NCI-H446 treated with DMSO at 0.1 percent for 48 hours (cell line): ENCODE results near the gene TOB1.

Source experiments
- DNase-seq: peaks from one replicate; lab custom pipeline; 2025; lab: John Stamatoyannopoulos, UW

The TOB1 gene

DNA sequence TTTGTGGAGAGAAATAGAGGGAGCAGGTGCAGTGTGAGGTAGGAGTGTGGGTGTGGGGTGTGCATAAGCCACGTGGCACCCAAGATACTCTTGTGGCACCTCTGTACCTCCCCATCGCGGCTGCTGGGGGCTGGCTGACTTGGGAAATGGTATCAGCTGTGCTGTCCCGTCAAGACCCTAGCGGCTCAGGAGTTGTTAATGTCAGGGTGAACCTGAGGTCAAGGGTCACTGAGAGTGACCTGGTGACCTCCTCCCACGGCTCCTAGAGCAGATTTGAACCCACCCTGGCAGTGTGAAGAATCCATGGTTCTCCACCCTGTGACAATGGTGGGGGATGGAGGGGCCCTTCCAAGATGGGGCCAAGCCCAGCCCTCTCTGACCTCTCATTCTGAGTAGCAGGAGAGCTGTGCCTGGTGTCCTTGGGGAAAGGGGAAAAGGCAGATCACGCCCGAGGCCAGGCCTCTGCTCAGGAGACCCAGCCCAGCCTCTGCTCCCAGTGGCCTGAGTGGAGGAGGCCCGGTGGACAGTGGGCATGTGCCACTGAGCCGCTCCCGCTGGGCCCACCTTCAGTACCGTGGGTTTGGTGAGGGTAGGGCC, 33.8 kb downstream of the TOB1 start:
- no peak for DNase-seq

DNA sequence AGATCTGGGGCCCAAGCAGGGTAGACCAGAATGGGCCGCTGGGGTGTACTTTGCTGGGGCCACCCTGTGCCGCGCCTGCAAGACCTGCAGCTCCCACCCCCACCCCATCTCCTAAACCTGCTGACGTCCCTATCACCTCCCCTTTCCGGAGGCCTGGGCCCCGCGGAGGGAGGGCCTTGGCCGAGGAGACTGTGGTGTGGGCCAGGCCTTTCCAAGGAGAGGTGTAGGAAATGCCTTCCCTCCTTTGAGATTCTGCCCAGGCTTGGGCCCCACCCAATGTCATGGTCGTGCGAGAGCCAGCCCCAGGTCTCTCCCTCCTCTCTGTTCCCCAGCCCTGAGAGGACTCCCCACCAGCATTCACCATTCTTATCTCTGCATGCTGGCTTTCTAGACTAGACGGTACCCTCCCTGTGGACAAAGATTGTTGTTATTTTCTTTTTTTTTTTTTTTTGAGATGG, 34.7 kb downstream of the TOB1 start:
- no peak for DNase-seq

DNA sequence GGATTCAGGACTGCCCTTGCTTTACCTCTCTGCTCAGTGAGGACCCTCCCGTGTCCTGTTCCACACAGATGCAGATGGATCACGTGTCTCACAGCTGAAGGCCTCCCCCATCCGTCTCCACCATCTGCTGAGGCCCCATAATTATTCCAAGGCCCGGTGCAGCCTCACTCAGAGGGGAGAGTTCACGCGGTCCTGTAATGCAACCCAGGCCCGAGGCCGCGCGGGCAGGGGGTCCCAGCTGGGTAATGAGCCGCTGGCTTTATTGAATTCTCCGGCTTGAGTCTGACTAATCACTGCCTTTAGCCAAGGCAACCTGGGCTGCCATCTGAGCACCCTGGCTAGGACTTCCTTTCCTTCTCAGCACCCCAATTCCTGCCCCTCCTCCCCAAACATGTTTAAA, 35.2 kb downstream of the TOB1 start:
- no peak for DNase-seq

DNA sequence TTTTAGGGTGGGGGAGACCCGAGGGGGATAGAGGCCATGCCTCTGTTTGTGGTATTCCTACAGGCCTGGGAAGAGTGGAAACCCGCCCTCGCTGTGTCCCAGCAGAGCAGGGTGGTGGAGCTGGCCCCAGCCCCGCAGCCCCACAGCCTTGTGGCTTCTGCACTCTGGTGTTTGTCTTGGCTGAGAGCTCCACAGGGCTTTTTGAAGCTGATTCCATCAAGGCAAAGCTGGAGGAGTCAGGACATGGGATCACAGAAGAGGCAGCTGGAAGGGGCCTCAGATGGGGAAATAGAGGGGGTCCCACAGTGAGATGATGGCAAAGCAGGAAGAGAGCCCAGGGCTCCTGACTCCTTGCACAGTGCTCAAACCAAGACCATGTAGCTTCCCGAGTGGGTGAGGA, 35.8 kb downstream of the TOB1 start:
- DNase-seq: no peak

DNA sequence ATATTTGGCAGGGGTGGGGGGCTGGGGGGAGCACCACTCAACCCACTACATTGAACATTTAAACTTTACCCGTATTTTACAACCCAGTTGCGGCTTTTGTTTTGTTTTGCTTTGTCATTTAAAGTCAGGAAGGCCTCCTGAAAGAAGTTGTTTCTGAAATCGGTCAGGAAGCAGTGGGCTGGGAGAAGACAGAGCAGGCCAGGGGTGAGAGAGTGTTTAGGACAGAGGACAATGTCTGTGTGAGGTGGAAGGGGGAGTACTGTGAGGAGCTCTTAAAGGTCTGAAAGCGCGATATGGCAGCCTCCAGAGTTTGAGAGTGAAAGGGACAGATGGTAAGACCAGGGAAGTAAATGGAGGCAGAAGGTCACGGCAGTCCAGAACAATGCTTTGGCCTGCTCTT, 36.8 kb downstream of the TOB1 start:
- no peak for DNase-seq

DNA sequence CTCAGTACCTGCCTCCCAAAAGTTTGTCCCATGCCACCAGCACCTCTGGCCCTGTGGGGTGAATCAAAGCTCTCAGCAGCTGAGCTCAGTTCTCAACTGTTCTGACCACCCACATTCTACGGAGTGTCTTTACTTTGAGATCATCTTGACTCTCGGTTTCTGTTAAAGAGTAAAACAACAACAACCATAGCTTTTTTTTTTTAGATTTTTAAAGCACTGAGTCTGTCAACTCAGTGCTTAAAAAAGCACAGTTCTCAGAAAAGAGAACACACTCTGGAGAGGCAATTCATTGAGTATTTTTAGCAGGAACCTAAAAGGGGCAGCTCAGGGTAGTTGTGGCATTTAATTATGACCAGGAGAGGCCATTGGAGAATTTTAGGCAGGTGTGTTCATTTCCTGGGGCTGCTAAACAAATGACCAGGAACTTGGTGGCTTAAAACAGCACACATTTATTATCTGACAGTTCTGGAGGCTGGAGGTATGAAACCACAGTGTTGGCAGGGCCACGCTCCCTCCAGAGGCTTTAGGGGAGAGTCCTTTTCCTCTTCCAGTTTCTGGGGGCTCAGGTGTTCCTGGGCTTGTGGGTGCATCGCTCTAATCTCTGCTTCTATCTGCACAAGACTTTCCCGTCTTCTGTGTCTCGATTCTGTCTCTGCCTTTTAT, 37.5 kb downstream of the TOB1 start:
- DNase-seq: no peak

DNA sequence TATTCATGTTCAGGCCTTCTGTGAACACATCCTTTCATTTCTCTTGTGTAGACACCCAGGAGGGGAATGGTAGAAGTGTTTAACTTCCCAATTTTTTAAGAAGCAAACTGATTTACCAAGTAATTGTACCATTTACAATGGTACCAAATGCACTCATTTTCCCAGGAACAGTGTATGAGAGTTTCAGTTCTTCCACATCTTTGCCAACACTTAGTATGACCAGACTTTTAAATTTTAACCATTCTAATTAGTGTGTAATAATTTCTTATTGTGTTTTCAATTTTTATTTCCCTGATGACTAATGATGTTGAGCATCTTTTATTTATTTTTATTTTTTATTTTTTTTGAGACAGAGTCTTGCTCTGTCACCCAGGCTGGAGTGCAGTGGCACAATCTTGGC, 41.0 kb downstream of the TOB1 start:
- DNase-seq: no peak

DNA sequence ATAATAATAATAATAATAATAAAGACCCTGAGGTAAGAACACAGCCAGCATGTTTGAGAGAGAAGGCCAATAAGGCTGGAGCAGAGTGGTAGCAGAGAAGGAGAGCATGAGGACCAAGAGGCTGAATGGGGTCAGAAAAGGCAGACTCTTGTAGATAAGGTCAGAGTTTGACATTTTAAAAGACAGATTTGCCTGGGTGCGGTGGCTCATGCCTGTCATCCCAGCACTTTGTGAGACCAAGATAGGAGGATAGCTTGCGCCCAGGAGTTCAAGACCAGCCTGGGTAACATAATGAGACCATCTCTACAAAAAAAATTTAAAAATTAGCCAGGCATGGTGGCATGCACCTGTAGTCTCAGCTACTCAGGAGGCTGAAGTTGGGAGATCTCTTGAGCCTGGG, 41.7 kb downstream of the TOB1 start:
- no peak for DNase-seq

DNA sequence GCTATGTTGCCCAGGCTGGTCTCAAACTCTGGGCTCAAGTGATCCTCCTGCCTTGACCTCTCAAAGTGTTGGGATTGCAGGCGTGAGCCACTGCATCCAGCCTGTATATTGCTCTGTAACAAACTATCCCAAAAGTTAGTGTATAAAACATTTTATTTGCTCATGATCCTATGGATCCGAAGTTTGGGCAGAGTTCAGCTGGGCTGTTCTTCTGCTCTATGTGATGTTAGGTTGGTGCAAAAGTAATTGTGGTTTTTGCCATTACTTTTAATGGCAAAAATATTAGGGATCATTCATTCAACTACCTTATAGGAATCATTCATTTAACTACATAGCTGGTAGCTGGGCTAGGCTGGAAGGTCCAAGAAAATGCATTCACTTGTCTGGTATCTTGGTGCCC, 43.6 kb downstream of the TOB1 start:
- no peak for DNase-seq

DNA sequence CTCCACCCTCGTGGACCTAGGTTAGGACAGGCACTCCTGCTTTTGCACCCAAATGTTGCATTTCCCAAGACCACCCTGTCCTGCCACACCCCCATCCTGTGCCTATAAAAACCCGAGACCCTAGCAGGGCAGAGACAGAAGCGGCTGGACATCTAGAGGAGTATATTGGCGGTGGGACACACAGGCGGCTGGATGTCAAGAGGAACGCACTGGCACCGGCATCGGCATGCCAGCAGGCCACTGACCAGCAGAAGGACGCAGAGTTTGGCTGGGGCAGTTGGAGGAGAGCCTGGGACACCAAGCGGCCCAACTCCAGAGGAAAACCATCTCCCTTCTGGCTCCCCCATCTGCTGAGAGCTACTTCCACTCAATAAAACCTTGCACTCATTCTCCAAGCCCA, 45.5 kb downstream of the TOB1 start:
- DNase-seq: no peak

DNA sequence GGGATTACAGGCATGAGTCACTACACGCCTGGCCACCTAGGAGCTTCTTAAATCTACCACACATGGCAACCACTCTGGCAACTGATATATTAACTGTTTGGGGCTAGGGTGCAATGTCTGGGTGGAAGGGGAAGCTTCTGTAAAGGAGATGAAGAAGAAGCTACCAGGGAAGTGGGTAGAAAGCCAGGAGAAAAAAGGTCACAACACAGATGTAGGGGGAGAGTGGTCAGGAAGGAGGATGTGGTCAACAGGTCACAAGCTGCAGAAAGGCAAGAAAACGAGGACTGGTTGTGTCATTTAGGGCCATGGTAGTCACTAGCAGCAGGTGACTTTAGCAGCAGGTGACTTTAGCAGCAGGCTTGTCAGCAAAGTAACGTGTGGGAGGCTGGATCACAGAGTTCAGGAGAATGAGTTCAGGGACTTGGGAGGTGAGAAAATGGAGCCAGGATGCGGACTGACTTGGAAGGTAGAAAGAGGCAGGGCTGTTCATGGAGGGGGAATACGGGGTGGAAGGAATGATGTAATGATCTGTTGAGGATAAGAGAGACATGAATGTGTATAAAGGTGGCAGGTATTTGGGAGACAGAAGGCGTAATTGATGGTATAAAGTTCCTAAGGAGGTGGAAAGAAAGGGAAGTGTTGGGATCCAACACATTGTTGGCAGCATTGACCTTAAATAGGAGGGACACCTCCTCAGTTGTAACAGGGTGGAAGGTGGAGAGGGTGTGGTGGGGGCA, 47.1 kb downstream of the TOB1 start:
- no peak for DNase-seq

DNA sequence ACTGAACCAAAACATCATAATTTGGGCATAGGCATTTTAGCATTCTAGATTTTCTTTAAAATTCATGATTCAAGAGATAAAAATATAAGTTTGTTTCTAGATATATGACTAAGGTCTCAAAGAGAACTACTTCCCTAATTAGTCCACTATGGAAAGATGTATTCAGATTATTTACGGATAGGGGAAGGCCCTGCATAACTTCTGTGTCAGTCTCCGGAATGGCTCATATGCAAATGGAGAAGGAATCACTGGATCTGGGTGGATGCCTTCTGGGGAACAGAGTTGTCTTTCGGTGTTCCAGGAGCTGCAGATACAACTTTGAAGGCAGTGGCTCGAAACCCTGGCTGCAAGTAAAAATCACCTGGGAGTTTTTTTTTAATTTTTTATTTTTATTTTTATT, 47.9 kb downstream of the TOB1 start:
- DNase-seq: no peak

DNA sequence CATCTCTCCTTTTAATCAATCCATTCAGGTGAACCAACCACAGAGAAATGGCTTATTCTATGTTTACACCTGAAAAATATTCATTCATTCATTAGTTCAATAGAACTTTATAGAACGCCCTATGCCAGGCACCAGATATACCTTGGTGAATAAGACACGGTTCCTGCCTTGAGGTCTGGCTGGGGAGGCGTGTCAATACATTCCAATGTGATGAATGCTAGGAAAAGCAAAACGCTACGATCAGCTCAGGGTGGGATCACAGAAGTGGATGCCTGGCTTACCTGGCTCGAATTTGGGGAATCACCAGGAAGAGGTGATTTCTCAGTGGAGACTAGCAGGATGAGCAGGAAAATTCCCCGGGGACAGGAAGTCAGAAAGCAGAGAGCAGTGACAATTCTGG, 48.3 kb downstream of the TOB1 start:
- DNase-seq: no peak

DNA sequence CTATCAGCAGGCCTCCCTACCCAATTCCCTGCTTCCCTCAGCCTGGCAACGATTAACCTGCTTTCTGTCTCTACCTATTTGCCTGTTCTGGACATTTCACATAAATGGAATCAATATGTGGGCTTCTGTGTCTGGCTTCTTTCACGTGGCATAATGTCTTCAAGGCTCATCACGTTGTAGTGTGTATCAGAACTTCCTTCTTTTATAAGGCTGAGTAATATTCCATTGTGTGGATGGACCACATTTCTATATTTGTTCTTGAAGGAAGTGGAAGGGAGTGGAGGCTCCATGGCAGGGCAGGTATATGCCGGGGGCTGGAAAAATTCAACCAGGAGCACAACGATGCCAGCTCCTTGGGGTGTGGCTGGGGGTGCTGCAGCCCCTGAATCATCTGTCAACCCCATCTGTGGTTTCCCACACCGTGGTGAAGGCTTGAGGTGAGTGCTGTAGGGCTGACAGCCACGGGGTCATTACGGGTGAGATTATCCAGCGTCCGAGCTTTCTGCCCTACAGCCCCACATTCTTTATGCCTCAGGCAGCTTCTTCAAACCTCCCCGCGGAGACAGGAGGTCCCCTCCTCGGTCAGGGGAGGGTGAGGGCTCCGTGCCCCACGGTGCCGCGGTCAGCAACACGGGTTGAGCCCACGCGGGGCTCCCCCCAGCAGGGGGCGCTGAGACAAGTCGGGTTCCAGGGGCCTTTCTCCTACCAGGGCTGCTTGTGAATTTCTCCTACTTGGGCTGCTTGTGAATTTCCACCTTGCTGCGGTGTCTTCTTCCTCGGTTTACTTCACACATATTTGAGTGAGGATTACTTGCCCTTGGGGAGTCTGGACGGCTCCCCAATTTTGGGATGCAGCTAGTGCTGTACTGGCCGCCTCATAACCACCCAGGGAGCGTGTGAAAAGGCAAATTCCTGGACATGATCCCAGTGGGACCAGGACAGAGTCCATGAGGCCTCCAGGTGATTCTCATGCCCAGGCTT, 49.1 kb downstream of the TOB1 start:
- DNase-seq: no peak

DNA sequence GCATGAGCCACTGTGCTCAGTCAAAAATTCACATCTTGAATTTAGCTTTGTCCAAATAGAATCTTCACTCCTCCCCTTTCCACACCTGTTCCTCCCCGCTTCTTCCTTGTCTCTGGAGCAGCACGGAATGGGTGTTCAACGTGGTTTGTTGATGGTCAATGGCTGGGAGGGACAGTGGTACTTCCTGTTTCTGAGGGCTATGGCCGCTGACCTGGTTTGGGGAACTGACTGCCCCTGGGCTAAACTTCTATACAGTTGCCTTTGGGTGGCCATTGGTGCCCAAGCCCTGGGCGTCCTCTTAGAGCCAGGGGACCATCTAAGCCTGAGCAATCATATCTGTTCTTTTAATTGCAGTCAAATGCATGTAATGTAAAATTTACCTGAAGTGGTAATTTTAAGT, 49.9 kb downstream of the TOB1 start:
- DNase-seq: no peak

DNA sequence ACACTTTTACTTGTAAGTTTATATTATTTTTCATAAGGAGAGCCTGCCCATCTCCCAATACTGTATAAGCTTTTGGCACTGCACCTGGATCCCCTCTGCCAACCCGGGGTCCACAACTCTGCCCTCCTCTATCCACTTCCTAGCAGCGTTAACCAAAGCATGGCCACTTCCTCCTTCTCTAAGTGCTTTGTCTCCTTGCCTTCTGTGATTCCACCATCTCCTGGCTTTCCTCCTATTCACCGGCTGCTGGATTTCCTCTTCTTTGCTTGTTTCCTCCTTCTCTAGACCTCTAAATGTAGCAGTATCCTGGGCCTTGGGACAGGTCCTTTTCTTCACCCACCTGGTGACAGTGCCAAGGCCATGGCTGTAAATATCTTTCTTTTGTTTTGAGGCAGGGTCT, 50.8 kb downstream of the TOB1 start:
- DNase-seq: no peak

DNA sequence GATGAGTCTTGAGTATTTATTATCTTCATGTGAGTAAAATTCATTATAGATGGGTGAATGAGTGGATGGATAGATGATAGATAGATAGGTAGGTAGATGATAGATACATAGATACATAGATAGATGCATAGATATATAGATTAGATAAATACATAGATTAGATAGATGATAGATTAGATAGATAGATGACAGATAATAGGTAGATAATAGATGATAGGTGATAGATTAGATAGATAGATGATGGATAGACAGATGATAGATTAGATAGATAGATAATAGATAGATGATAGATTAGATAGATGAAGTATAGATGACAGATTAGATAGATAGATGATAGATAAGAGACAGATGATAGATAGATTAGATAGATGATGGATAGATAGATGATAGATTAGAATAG, 52.6 kb downstream of the TOB1 start:
- DNase-seq: no peak
